MM.1S (cell line): ENCODE measurements around the gene PTPRN2.

ENCODE experiments used
- EZH2phosphoT487 ChIP-seq: fragments of 300-600 bp; sonication (generic); IDR thresholded peaks from 2 replicates; pipeline ENCODE4 v1.6.1; 2018; ENCODE audit warnings: antibody characterized with exemption, low read length
- TF ChIP-seq, protein P1 (sequence below): fragments of 300-600 bp; sonication (generic); IDR thresholded peaks from 2 replicates; pipeline ENCODE4 v1.5.1; 2016; ENCODE audit warnings: antibody characterized with exemption, low read length, mixed read lengths

DNA sequence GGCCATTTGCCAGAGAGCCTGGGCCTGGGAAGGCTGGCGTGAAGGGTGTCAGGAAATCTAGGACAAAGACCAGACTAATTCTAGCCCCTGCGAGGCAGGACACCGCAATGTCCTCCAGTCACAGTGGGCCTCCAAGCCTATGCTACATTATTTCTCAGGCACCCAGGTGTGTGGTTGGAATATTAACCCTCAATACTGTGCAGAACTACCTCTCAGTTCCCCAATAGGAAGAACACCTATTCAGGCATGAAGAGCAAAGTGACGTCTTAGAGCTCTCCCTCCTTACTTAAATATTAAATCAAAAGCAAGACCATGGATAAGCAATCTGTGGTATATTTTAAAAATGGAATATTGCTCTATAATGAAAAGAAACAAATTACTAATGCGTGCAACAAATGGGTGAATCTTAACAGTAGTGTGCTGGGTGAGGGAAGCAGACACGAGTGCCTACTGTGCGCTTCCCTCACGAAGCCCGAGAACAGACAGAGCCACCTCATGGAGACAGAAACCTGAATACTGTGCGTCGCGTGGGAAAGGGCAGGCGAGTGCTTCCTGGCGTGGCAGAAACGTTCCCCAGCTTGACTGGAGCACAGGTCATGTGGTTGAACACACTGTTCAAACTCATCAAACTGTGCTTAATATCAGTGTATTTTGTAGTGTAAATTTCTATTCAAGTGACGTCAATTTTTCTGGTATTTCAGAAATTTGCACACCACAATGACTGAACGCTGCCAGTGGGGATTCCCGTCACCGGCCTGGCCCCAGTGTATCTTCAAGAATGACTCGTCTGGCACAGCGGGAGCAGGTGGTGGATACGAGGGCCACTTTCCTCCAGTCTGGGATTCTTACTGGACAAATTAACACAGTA is 15.5 kb upstream of the PTPRN2 start:
- TF ChIP-seq, protein P1, sequence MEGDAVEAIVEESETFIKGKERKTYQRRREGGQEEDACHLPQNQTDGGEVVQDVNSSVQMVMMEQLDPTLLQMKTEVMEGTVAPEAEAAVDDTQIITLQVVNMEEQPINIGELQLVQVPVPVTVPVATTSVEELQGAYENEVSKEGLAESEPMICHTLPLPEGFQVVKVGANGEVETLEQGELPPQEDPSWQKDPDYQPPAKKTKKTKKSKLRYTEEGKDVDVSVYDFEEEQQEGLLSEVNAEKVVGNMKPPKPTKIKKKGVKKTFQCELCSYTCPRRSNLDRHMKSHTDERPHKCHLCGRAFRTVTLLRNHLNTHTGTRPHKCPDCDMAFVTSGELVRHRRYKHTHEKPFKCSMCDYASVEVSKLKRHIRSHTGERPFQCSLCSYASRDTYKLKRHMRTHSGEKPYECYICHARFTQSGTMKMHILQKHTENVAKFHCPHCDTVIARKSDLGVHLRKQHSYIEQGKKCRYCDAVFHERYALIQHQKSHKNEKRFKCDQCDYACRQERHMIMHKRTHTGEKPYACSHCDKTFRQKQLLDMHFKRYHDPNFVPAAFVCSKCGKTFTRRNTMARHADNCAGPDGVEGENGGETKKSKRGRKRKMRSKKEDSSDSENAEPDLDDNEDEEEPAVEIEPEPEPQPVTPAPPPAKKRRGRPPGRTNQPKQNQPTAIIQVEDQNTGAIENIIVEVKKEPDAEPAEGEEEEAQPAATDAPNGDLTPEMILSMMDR = no peak
- TF ChIP-seq EZH2phosphoT487 = no peak
